ENCODE results near the gene TJP2. TPM values are rescaled to one million over a fixed set of nuclear protein-coding genes. Genes with fewer than 3 reads are reported as not detected.

Gene TJP2
- total RNA-seq, 4 donors from 2014 or later, result 98.8 to 203 (median 137) TPM

GRCh38 chr9:69175486-69175885 lies 1.4 kb downstream of the TJP2 start:
- TF ChIP-seq CTCF (IDR thresholded peaks at IDR 0.05; ENCODE audit: low read depth), result no peak

- no peak for TF ChIP-seq CTCF (IDR thresholded peaks at IDR 0.05; ENCODE audit: low read depth)
These were observed 2.5 kb downstream of the TJP2 start for GRCh38 chr9:69176471-69177171.

GRCh38 chr9:69178583-69179011 lies 4.5 kb downstream of the TJP2 start:
- no peak for TF ChIP-seq CTCF (IDR thresholded peaks at IDR 0.05; ENCODE audit: low read depth)

GRCh38 chr9:69179037-69179436 lies 5.0 kb downstream of the TJP2 start:
- no peak for TF ChIP-seq CTCF (IDR thresholded peaks at IDR 0.05; ENCODE audit: low read depth)

GRCh38 chr9:69180200-69180599 lies 6.1 kb downstream of the TJP2 start:
- TF ChIP-seq CTCF (IDR thresholded peaks at IDR 0.05; ENCODE audit: low read depth), result no peak

- no peak for TF ChIP-seq CTCF (IDR thresholded peaks at IDR 0.05; ENCODE audit: low read depth)
These were observed 6.6 kb downstream of the TJP2 start for GRCh38 chr9:69180670-69181069.

- no peak for TF ChIP-seq CTCF (IDR thresholded peaks at IDR 0.05; ENCODE audit: low read depth)
These were observed 7.9 kb downstream of the TJP2 start for GRCh38 chr9:69181908-69182353.

Measured in subcutaneous adipose tissue (tissue), 4 donors.